ENCODE data around the gene SLC39A10.

Gene SLC39A10, protein sequence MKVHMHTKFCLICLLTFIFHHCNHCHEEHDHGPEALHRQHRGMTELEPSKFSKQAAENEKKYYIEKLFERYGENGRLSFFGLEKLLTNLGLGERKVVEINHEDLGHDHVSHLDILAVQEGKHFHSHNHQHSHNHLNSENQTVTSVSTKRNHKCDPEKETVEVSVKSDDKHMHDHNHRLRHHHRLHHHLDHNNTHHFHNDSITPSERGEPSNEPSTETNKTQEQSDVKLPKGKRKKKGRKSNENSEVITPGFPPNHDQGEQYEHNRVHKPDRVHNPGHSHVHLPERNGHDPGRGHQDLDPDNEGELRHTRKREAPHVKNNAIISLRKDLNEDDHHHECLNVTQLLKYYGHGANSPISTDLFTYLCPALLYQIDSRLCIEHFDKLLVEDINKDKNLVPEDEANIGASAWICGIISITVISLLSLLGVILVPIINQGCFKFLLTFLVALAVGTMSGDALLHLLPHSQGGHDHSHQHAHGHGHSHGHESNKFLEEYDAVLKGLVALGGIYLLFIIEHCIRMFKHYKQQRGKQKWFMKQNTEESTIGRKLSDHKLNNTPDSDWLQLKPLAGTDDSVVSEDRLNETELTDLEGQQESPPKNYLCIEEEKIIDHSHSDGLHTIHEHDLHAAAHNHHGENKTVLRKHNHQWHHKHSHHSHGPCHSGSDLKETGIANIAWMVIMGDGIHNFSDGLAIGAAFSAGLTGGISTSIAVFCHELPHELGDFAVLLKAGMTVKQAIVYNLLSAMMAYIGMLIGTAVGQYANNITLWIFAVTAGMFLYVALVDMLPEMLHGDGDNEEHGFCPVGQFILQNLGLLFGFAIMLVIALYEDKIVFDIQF

GRCh38 chr2:195656859-195657633 is at the start of gene SLC39A10:
Gene SLC39A10, plus strand, starts transcription at chr2:195657226. Its CDS starts 22,817 bp downstream, at chr2:195680043.
- peak within 1 kb of the TSS; percentile 81 for H3K4me3 ChIP-seq (ENCODE audit: low read depth, low read length)

DNA sequence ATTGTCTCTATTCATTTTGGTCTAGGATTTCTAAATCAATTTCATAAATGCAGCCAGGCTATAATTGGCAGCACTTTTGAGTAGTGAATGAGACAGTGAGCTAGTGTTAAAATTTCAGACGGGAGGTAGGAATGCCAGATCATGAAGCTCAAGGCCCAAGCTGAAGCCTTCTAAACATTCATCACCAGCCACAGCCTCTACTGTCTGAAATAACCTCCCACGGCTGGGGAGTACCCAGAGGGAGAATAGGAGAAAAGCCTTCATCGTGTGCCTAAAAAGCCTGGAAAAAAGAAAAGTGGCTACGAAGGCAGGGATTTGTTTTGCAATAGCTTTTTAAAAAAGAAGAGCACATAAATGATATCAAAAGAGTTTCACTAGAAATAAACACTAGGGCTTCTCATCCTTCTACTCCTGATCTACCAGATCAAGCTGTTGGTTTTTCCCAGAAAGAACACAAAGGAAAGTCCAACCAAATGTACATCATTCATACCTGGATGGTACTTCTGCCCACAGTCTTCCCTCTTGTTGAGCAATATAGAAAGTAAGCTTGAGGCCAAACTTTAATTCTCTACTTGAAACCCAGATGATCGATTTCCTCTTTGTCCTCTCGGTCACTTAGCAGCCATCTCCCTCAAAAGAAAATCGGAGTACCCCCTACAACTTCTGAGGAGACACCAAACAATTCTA is 48.1 kb upstream of the SLC39A10 start:
- no peak overlapping the region for H3K4me3 ChIP-seq (ENCODE audit: low read depth, low read length)

DNA sequence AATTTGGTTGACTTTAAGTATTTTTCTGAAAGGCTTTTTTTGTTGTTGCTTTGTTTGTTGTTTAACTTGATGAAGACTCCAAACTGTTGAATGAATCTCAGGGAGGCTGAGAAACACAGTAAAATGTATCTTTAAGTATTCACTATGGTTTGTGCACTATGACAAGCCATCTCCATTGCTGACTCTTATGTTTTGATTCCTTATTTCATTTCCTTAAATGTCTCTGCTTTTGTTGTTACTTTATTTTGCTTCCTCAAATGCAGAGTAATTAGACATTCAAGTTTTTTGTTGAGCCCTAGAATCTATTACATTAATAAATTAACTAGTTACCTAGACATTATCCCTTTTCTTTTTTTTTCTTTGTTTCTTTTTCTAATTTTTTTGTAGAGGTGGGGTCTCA is 46.3 kb upstream of the SLC39A10 start:
- no peak overlapping the region for H3K4me3 ChIP-seq (ENCODE audit: low read depth, low read length)

DNA sequence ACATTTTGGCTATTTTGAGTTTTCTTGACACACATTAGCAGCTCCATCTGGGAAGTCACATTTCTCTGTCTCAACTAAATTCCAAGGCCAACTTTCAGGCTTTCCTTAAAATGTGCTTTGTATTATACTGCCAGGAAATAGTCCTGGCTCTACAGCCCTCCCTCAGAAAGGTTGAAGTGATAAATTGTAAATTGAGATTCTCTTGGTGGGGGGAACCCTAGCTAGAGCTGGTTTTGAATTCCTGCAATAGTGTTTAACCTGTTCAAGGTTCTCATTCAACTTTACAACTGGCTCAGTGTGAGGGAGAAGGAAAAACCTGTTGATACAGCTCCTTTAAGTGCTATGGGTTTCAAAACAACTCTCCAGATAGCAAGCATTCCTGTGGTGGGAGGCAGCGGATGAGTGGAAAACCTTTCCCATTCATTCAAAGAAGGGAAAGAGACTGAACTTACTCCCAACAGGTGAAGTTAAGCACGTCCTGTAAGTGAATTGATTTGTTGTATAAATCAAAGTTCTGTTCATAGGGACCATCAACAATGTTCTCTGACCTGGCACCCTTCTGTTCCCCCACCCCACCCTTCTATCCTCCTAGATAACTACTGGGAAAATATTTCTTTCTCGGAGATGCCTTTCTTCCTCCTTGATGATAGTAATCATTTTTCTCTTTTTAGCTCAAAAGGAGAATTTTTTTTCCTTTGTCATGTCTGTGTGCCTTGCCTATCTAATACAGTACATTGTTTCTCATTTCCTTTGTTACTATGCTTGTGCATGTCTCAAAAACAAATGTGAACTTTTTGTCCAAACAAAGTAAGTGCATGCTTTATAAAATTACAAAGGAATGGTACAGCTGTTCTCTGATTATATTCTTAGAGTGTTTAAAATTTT is 44.2 kb upstream of the SLC39A10 start:
- H3K4me3 ChIP-seq (ENCODE audit: low read depth, low read length) = peak overlapping the region; percentile 10

DNA sequence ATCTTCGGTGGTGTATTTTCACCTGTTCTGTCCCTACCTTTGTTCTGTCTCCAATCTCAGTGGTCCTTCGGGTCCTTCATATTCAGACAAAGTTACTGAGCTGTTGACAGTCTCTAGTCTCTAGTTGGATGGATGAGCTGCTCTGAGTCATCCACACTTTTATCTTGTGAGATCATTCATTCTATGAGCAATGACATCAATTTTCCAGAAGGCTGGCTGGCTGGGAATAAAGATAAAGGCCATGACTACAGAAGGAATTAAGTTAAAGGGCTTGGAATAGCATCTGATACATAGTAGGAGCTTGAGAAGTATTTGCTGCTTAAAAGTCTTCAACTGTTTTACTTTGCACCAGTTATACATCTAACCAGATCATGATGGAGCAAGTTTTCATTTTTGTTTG is 43.1 kb upstream of the SLC39A10 start:
- no peak overlapping the region for H3K4me3 ChIP-seq (ENCODE audit: low read depth, low read length)

DNA sequence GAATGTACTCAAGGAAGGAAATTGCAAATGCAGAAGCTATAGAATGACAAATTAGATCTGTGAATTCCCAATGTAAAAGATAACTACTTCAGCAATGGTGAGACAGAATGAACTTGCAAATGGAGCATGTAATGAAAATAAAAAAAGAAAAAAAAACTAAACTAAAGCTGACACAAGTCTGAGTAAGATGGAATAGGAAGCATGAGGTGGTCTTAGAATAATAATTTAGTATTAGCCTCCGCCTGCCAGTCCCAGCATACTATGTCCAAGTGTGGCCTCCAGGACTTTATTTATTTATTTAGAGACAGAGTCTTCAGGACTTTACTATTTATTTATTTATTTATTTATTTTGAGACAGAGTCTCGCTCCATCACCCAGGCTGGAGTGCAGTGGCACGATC is 37.4 kb upstream of the SLC39A10 start:
- H3K4me3 ChIP-seq (ENCODE audit: low read depth, low read length) = no peak overlapping the region

- H3K4me3 ChIP-seq (ENCODE audit: low read depth, low read length) = no peak overlapping the region
These were observed 36.5 kb upstream of the SLC39A10 start for GRCh38 chr2:195620501-195620900.

- no peak overlapping the region for H3K4me3 ChIP-seq (ENCODE audit: low read depth, low read length)
These were observed 34.1 kb upstream of the SLC39A10 start for GRCh38 chr2:195622966-195623365.

DNA sequence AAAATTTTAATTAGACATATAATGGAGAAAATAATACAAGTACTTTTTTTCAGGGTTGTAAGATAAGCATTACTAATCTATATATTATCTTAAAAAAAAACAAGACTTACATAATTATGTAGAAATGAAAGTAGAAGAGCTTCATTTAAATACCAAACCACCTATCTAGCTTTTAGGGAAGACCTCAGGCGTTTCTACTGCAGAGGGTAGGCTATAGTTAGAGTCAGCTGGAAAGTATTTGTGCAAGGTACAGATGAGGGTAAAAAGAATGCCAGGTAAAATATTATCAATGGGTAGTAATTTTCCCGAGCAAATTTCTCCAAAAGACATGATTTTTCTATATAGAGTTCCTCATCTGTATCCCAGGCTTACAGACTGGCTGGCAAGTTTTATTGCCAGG is 30.5 kb upstream of the SLC39A10 start:
- no peak overlapping the region for H3K4me3 ChIP-seq (ENCODE audit: low read depth, low read length)

DNA sequence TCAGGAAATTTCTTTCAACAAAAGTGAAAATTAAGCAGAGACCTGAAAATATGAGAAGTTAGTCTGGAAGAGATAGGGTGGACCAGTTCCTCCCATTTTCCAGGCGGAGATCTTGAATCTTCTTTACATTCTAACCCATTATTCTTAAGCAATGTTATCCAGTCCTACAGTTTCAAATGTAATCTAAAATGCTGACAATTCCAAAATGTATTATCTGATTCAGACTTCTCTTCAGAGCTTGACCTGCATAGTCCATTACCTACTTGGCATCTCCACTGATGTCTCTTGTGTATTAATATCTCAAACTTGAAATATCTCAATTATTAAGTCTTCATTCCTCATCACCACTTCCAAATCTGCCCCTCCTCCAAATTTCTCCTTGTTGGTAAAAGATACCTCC is 28.4 kb upstream of the SLC39A10 start:
- H3K4me3 ChIP-seq (ENCODE audit: low read depth, low read length) = no peak overlapping the region

- H3K4me3 ChIP-seq (ENCODE audit: low read depth, low read length) = no peak overlapping the region
These were observed 24.0 kb upstream of the SLC39A10 start for GRCh38 chr2:195632856-195633572.

- no peak overlapping the region for H3K4me3 ChIP-seq (ENCODE audit: low read depth, low read length)
These were observed 23.5 kb upstream of the SLC39A10 start for GRCh38 chr2:195633573-195633870.

DNA sequence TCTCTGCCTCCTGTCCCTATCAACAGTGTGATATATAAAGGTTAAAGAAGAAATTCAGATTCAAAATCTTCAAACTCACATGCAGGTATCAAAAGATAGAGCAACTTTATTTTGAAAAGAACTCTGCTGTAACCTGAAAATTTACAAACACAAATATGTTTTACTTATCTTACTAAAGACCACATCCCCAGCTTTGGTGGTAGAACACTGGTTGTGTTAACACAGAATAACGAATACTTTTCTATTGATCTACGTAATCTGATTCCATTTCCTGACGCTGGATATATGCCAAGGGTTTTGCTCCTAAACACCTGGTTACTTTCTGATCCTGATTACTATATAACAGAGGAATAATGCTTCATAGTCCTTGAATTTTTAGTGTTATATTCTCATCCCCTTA is 23.1 kb upstream of the SLC39A10 start:
- no peak overlapping the region for H3K4me3 ChIP-seq (ENCODE audit: low read depth, low read length)

GRCh38 chr2:195636890-195637289 is 20.1 kb upstream of the SLC39A10 start:
- no peak overlapping the region for H3K4me3 ChIP-seq (ENCODE audit: low read depth, low read length)

DNA sequence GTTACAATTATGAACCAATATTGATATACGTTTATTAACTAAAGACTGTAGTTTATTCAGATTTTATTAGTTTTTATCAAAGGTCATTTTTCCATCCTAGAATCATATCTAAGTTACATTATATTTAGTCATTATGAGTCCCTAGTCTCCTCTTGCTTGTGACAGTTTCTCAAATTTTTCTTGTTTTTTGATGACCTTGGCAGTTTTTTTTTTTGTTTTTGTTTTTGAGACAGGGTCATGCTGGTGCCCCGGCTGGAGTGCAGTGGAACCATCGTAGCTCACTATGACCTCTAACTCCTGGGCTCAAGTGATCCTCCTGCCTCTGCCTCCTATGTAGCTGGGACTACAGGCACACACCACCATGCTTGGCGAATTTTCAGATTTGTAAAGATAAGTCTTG is 18.3 kb upstream of the SLC39A10 start:
- no peak overlapping the region for H3K4me3 ChIP-seq (ENCODE audit: low read depth, low read length)

GRCh38 chr2:195639238-195639858 is 17.7 kb upstream of the SLC39A10 start:
- H3K4me3 ChIP-seq (ENCODE audit: low read depth, low read length) = no peak overlapping the region

- no peak overlapping the region for H3K4me3 ChIP-seq (ENCODE audit: low read depth, low read length)
These were observed 17.1 kb upstream of the SLC39A10 start for GRCh38 chr2:195639959-195640358.

DNA sequence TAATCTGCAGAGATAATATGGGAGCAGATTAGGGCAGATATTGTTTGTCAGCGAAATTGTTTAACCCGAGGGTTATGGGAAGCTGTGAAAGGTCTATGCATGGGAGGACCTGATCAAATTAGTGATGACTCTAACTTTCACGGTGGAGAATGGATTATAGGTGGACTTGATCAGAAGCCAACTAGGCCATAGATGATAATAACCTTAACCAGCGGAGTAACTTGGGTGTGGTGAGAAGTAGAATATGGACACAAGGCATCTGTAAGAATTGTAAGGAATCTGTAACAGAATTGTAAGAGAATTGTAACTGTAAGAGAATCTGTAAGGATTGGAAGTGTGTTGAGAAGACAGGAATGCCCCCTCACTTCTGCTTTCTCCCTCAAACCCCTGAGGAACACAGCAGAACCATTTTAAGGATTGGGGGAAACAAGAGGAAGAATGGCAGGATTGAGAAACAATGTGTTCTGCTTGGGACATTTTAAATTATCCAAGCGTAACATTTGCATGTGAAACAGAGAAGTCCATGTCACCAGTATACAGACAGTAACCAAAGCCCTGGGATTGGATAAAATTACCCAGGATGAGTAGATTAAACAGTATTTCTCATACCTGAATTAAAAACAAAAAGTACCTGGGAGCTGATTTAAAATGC is 14.9 kb upstream of the SLC39A10 start:
- H3K4me3 ChIP-seq (ENCODE audit: low read depth, low read length) = no peak overlapping the region
